Smooth muscle cell (in vitro differentiated cells): Measurements from ENCODE around the gene ZFAND6. TPM values are rescaled to one million over a fixed set of nuclear protein-coding genes. Genes with fewer than 3 reads are reported as not detected.
"Not testable (repeated sequence)": the region's sequence is repeated elsewhere in the genome, so short reads cannot be mapped to it uniquely, and the experiment has no call there.

ENCODE experiments used
- DNase-seq: peaks from one replicate; lab custom pipeline; 2025; ENCODE audit not compliant: unreplicated experiment; lab: John Stamatoyannopoulos, UW
- H2AFZ ChIP-seq: fragments of 200-600 bp; sonication (generic); 2 replicates; pipeline ENCODE4 v1.6.0; 2016; ENCODE audit warnings: antibody characterized with exemption, low read depth, mild to moderate bottlenecking
- H3F3A ChIP-seq: fragments of 200-600 bp; sonication (generic); 2 replicates; pipeline ENCODE4 v1.6.0; 2017; ENCODE audit warnings: antibody characterized with exemption, low read depth
- H3K27ac ChIP-seq: fragments of 200-600 bp; sonication (generic); 2 replicates; pipeline ENCODE4 v1.5.1; 2016; ENCODE audit warnings: low read depth, mild to moderate bottlenecking
- H3K27me3 ChIP-seq: fragments of 200-600 bp; sonication (generic); 2 replicates; pipeline ENCODE4 v1.6.1; 2016; ENCODE audit warnings: low read depth, mild to moderate bottlenecking
- H3K36me3 ChIP-seq: fragments of 200-600 bp; sonication (generic); 2 replicates; pipeline ENCODE4 v1.5.1; 2016; ENCODE audit warnings: low read depth
- H3K4me1 ChIP-seq: fragments of 200-600 bp; sonication (generic); 2 replicates; pipeline ENCODE4 v1.5.1; 2016; ENCODE audit warnings: low read depth
- H3K4me2 ChIP-seq: fragments of 200-600 bp; sonication (generic); 2 replicates; pipeline ENCODE4 v1.6.0; 2016; ENCODE audit warnings: mild to moderate bottlenecking
- H3K4me3 ChIP-seq: fragments of 200-600 bp; sonication (generic); 2 replicates; pipeline ENCODE4 v1.5.1; 2016; ENCODE audit warnings: mild to moderate bottlenecking
- H3K79me2 ChIP-seq: fragments of 200-600 bp; sonication (generic); 2 replicates; pipeline ENCODE4 v1.6.0; 2016; ENCODE audit warnings: low read depth, mild to moderate bottlenecking
- H3K9ac ChIP-seq: fragments of 200-600 bp; sonication (generic); 2 replicates; pipeline ENCODE4 v1.6.0; 2016; ENCODE audit warnings: low read depth
- H3K9me3 ChIP-seq: fragments of 200-600 bp; sonication (generic); replicated peaks from 2 replicates; pipeline ENCODE4 v1.5.1; 2016; ENCODE audit warnings: low read depth
- H4K20me1 ChIP-seq: fragments of 200-600 bp; sonication (generic); 2 replicates; pipeline ENCODE4 v1.6.0; 2016; ENCODE audit warnings: low read depth
- CTCF ChIP-seq: fragments of 200-600 bp; sonication (generic); IDR thresholded peaks from 2 replicates; pipeline ENCODE4 v1.5.1; 2017; ENCODE audit warnings: borderline replicate concordance, mild to moderate bottlenecking, antibody characterized with exemption; ENCODE audit not compliant: insufficient read depth, poor library complexity, severe bottlenecking
- WGBS: methylation state at CpG from one replicate; pipeline ENCODE4 v1.1.7; 2016; ENCODE audit warnings: low lambda C conversion rate; 5-methylcytosine and 5-hydroxymethylcytosine counted together
- polyA plus RNA-seq: library from polyadenylated mRNA; unstranded; fragments of >200 nt; fragmentation: Nextera tagmentation; extraction: Ambion mirVana; gene quantifications from 2 replicates; pipeline ENCODE4 v1.2.1, GENCODE V29; 2016
- total RNA-seq: library from RNA; depleted of rRNA; stranded (reverse); fragments of >200 nt; gene quantifications from 2 replicates; pipeline ENCODE4 v1.2.3, GENCODE V29; 2014

ZFAND6 gene
- total and polyA plus RNA-seq, 2 experiments from 2014 or later = 81.9 to 144 TPM

- DNase-seq = no peak
- Histone ChIP-seq H3K4me2 (no peak overlapping the region), H3K36me3 (no peaks in the 10 kb centered on the region), H3K27me3 (no peaks in the 10 kb centered on the region), H3K79me2 (no peaks in the 10 kb centered on the region), H3F3A (no peaks in the 10 kb centered on the region), H3K9ac (no peak overlapping the region), H3K4me1 (no peaks in the 10 kb centered on the region), H3K9me3 (no peaks in the 10 kb centered on the region), H3K4me3 (no peak overlapping the region), H3K27ac (no peak overlapping the region), H4K20me1 (no peaks in the 10 kb centered on the region), H2AFZ (no peak overlapping the region)
- WGBS = 97% methylated on average over 8 of the region's 8 CpGs
- no peak for TF ChIP-seq CTCF
Measured at GRCh38 chr15:80019168-80019745, 40.2 kb upstream of the ZFAND6 start.

GRCh38 chr15:80020149-80020548 lies 39.3 kb upstream of the ZFAND6 start:
- not testable (repeated sequence) for H3K4me1 ChIP-seq, H3K9ac ChIP-seq, H3K27ac ChIP-seq, DNase-seq, H3K4me3 ChIP-seq, H3K4me2 ChIP-seq, H3F3A ChIP-seq, H4K20me1 ChIP-seq, H3K27me3 ChIP-seq, H3K36me3 ChIP-seq, H3K79me2 ChIP-seq, H3K9me3 ChIP-seq, H2AFZ ChIP-seq
- 90% methylated on average over 6 of the region's 6 CpGs for WGBS

DNA sequence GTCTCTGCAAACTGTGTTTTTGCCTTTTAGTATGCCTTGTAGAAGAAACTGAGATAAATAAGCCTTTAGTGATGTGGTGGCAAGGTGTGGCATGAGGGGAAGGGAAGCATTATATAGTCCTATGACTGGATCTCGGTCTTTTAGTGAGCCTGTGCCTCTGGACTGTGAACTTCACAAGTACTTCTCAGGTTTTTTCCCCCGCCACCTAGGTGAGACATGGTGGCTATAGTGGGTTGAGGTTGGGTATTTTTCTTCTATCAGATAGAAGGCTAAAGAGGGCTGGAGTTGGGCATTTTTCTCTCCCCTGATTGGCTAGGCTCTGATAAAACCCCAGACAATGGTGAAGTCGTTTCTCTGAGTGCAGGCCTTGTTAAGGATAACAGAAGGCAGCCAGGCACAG lies 38.7 kb upstream of the ZFAND6 start:
- H4K20me1 ChIP-seq = no peaks in the 10 kb centered on the region

GRCh38 chr15:80026310-80026709 lies 33.2 kb upstream of the ZFAND6 start:
- no peak overlapping the region for H3K9ac ChIP-seq
- H3K79me2 ChIP-seq = no peaks in the 10 kb centered on the region
- H4K20me1 ChIP-seq = no peaks in the 10 kb centered on the region
- no peaks in the 10 kb centered on the region for H3F3A ChIP-seq
- WGBS = 86% methylated on average over 3 of the region's 3 CpGs
- no peak overlapping the region for H2AFZ ChIP-seq
- no peaks in the 10 kb centered on the region for H3K27me3 ChIP-seq
- no peak overlapping the region for H3K4me2 ChIP-seq
- no peaks in the 10 kb centered on the region for H3K4me1 ChIP-seq
- H3K4me3 ChIP-seq = no peak overlapping the region
- DNase-seq = no peak
- no peak overlapping the region for H3K27ac ChIP-seq
- no peaks in the 10 kb centered on the region for H3K36me3 ChIP-seq
- no peak for TF ChIP-seq CTCF
- no peaks in the 10 kb centered on the region for H3K9me3 ChIP-seq

More for the DNA sequence above, 38.7 kb upstream of the ZFAND6 start:
- 92% methylated on average over 3 of the region's 3 CpGs for WGBS
- Histone ChIP-seq H3F3A (no peaks in the 10 kb centered on the region), H3K79me2 (no peaks in the 10 kb centered on the region), H3K4me2 (no peak overlapping the region), H3K9ac (no peak overlapping the region), H3K4me3 (no peak overlapping the region), H2AFZ (no peak overlapping the region), H3K27me3 (no peaks in the 10 kb centered on the region), H3K9me3 (no peaks in the 10 kb centered on the region), H3K4me1 (no peaks in the 10 kb centered on the region), H3K36me3 (no peaks in the 10 kb centered on the region), H3K27ac (no peak overlapping the region)
- no peak for TF ChIP-seq CTCF
- no peak for DNase-seq
